ENCODE data around the gene TBX1. TPM values are rescaled to one million over a fixed set of nuclear protein-coding genes. Genes with fewer than 3 reads are reported as not detected.

TBX1 gene
- total and polyA plus RNA-seq, 2 of the 13 experiments (the other 11 are each of a cell fraction or from before 2014, with no cell fraction given) = not detected

- POLR2A ChIA-PET = no interaction called here
- H3K9me3 ChIP-seq (ENCODE audit: low read length) = no peaks in the 10 kb centered on the region
- no peak for FAIRE-seq
- 25% methylated on average over 6 of the region's 11 CpGs for WGBS (ENCODE audit: low lambda C conversion rate)
- no peak for ATAC-seq
- no peak overlapping the region for H3K9ac ChIP-seq (ENCODE audit: insufficient read depth, low read depth, low read length)
- intact Hi-C loops (cut with micrococcal nuclease; ENCODE audit: unreplicated experiment) = no loop called here
- no peak overlapping the region for H3K27ac ChIP-seq (ENCODE audit: extremely low read length, insufficient read depth, low read length)
- no peak for TF ChIP-seq POLR2AphosphoS2 (IDR thresholded peaks at IDR 0.05; ENCODE audit: low read depth, low read length)
- TF ChIP-seq TOE1 (CRISPR knock-in tag; IDR thresholded peaks at IDR 0.05) = no peak
- TF ChIP-seq ZKSCAN8 (CRISPR knock-in tag; IDR thresholded peaks at IDR 0.05; ENCODE audit: borderline replicate concordance) = no peak
- no peak for TF ChIP-seq ATF3 (CRISPR knock-in tag; IDR thresholded peaks at IDR 0.05)
- no peak for TF ChIP-seq POLR2A (IDR thresholded peaks at IDR 0.05; ENCODE audit: insufficient read depth in 1 of 2, low read depth in 2 of 2, low read length in 2 of 2)
- TF ChIP-seq ZNF530 (CRISPR knock-in tag; IDR thresholded peaks at IDR 0.05; ENCODE audit: low read depth) = no peak
- no peak for TF ChIP-seq NCOA2 (CRISPR knock-in tag; IDR thresholded peaks at IDR 0.05)
- TF ChIP-seq PATZ1 (CRISPR knock-in tag; IDR thresholded peaks at IDR 0.05) = no peak
- TF ChIP-seq TOPORS (CRISPR knock-in tag; IDR thresholded peaks at IDR 0.05) = no peak
- no peak for TF ChIP-seq ZC3H4 (CRISPR knock-in tag; IDR thresholded peaks at IDR 0.05; ENCODE audit: borderline replicate concordance)
- TF ChIP-seq SP5 (CRISPR knock-in tag; IDR thresholded peaks at IDR 0.05; ENCODE audit: borderline replicate concordance, low read depth) = no peak
- no peak for TF ChIP-seq ARID4A (CRISPR knock-in tag; IDR thresholded peaks at IDR 0.05; ENCODE audit: borderline replicate concordance)
- H3K36me3 ChIP-seq (replicated peaks in 1 of 2; ENCODE audit: control insufficient read depth in 1 of 2, insufficient read depth in 2 of 2, low read length in 2 of 2) = no peaks in the 10 kb centered on the region
- H4K20me1 ChIP-seq (ENCODE audit: insufficient read depth, low read length) = peaks cover 8% of the 10 kb centered on the region; the same call in 1 of the 2 replicates
- no TSS peak for BruUV-seq (replicated peaks)
- no peak for DNase-seq (ENCODE audit: low spot score)
- H2AFZ ChIP-seq (ENCODE audit: low read length) = no peak overlapping the region
- H3K27me3 ChIP-seq (ENCODE audit: control insufficient read depth in 1 of 2, insufficient read depth in 2 of 2, low read length in 2 of 2) = peaks cover 15 to 86% of the 10 kb centered on the region in 2 experiments
- H3K4me2 ChIP-seq (ENCODE audit: low read depth, low read length) = no peak overlapping the region
- no peaks in the 10 kb centered on the region for H3K79me2 ChIP-seq (ENCODE audit: insufficient read depth, low read length)
- CTCF ChIA-PET (ENCODE audit: low intra/inter-chr PET ratio, low total read pairs) = no interaction called here
- in situ Hi-C loops (cut with HindIII; ENCODE audit: extremely low pct_ligation_motif_present, low pct_unique_long_range_greater_than_20kb) = no loop called here
- peaks cover 4% of the 10 kb centered on the region; the same call in 1 of the 2 replicates for H3K4me1 ChIP-seq (ENCODE audit: insufficient read depth, low read length)
- H3K4me3 ChIP-seq (replicated peaks in 1 of 3; ENCODE audit: insufficient read depth in 1 of 3, low read depth in 2 of 3, low read length in 3 of 3) = no peak overlapping the region
These were observed 44.3 kb upstream of the TBX1 start for GRCh38 chr22:19716041-19716828.
